ENCODE measurements around the gene OSMR.

The OSMR gene

GRCh38 chr5:38803246-38803645 is 42.6 kb upstream of the OSMR start:
- H3K4me3 ChIP-seq (replicated peaks in 1 of 2; ENCODE audit: low read depth in 2 of 2, low read length in 2 of 2), result no peak overlapping the region
- DNase-seq (ENCODE audit: low read depth in 2 of 2), result no peak
- TF ChIP-seq CTCF (IDR thresholded peaks at IDR 0.05; ENCODE audit: low read depth, low read length), result no peak

GRCh38 chr5:38806775-38807258 is 39.0 kb upstream of the OSMR start:
- TF ChIP-seq CTCF (IDR thresholded peaks at IDR 0.05; ENCODE audit: low read depth, low read length), result no peak
- DNase-seq (ENCODE audit: low read depth in 2 of 2), result peak; percentile 93 to 98
- no peak overlapping the region for H3K4me3 ChIP-seq (replicated peaks in 1 of 2; ENCODE audit: low read depth in 2 of 2, low read length in 2 of 2)

- peak; percentile 64 to 82 for DNase-seq (ENCODE audit: low read depth in 2 of 2)
- H3K4me3 ChIP-seq (replicated peaks in 1 of 2; ENCODE audit: low read depth in 2 of 2, low read length in 2 of 2), result no peak overlapping the region
- TF ChIP-seq CTCF (IDR thresholded peaks at IDR 0.05; ENCODE audit: low read depth, low read length), result no peak
Observed at GRCh38 chr5:38807570-38808483, 38.0 kb upstream of the OSMR start.

- DNase-seq (ENCODE audit: low read depth in 2 of 2), result no peak
- H3K4me3 ChIP-seq (replicated peaks in 1 of 2; ENCODE audit: low read depth in 2 of 2, low read length in 2 of 2), result no peak overlapping the region
- no peak for TF ChIP-seq CTCF (IDR thresholded peaks at IDR 0.05; ENCODE audit: low read depth, low read length)
Observed at GRCh38 chr5:38808666-38809343, 37.0 kb upstream of the OSMR start.

- DNase-seq (ENCODE audit: low read depth in 2 of 2), result peak; percentile 94 to 96
Observed at GRCh38 chr5:38809388-38810359, 36.1 kb upstream of the OSMR start.

More at GRCh38 chr5:38809388-38810359, 36.1 kb upstream of the OSMR start:
- peak; percentile 97 for TF ChIP-seq CTCF (IDR thresholded peaks at IDR 0.05; ENCODE audit: low read depth, low read length)
- no peak overlapping the region for H3K4me3 ChIP-seq (replicated peaks in 1 of 2; ENCODE audit: low read depth in 2 of 2, low read length in 2 of 2)

Measured in cardiac fibroblast (primary cell).